Measurements from ENCODE around the gene HSPG2. TPM values are rescaled to one million over a fixed set of nuclear protein-coding genes. Genes with fewer than 3 reads are reported as not detected.

HSPG2 gene
- total RNA-seq, 1 donor from 2014 or later: 101 TPM

GRCh38 chr1:21896026-21896425 is 41.1 kb downstream of the HSPG2 start:
- Mint-ChIP-seq H3K4me1 (peaks cover 31% of the 10 kb centered on the region), H3K27ac (ENCODE audit: unreplicated experiment) (no peak overlapping the region), H3K27me3 (ENCODE audit: low read depth) (no peaks in the 10 kb centered on the region), H3K36me3 (ENCODE audit: low read depth) (no peaks in the 10 kb centered on the region), H3K4me3 (no peak overlapping the region), H3K9me3 (no peaks in the 10 kb centered on the region)
- TF ChIP-seq, protein P1, sequence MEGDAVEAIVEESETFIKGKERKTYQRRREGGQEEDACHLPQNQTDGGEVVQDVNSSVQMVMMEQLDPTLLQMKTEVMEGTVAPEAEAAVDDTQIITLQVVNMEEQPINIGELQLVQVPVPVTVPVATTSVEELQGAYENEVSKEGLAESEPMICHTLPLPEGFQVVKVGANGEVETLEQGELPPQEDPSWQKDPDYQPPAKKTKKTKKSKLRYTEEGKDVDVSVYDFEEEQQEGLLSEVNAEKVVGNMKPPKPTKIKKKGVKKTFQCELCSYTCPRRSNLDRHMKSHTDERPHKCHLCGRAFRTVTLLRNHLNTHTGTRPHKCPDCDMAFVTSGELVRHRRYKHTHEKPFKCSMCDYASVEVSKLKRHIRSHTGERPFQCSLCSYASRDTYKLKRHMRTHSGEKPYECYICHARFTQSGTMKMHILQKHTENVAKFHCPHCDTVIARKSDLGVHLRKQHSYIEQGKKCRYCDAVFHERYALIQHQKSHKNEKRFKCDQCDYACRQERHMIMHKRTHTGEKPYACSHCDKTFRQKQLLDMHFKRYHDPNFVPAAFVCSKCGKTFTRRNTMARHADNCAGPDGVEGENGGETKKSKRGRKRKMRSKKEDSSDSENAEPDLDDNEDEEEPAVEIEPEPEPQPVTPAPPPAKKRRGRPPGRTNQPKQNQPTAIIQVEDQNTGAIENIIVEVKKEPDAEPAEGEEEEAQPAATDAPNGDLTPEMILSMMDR (conservative IDR thresholded peaks at IDR 0.05): no peak
- DNase-seq (ENCODE audit: low read depth, low spot score): no peak

DNA sequence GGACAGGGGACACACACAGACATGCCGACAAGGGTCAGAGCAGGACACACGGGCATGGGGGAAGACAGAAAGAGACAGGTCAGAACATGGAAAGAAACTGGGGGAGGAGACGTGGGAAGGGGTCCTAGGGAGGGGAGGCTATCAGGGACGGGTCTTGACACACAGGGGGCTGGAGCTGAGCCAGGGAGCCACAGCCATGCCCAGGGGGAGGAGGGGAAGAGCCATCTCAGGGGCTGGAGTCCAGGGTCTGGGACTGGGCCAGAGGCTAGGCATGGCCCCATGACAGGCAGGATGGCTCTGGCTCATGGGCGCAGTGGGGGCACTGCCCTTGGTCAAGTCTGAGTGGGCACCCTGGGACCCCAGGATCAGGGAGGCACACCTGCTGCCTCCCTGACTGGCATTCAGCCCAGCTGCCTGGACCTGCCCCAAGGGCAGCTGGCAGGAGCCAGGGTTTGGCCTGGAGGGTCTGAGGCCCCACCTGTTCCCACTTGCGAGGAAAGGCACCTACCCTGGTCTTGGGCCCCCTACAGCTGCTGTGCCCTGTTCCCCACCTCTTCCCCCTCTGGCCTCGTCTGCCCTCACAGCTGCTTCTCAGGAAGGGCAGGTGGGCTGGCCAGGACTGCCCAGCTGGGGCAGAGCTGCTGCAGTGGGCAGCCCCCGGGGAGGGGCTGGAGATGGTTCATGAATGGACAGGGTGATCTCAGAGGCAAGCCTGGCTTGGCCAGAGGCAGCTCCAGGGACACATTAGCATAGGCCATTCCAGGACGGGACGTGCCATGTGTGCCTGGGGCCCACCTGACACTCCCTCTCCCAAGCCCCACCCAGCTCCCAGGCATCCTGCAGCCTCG is 42.9 kb downstream of the HSPG2 start:
- H3K27me3 Mint-ChIP-seq (ENCODE audit: low read depth): no peaks in the 10 kb centered on the region
- peaks cover 15% of the 10 kb centered on the region for H3K4me1 Mint-ChIP-seq
- no peak overlapping the region for H3K4me3 Mint-ChIP-seq
- H3K27ac Mint-ChIP-seq (ENCODE audit: unreplicated experiment): peak overlapping the region; percentile 57
- TF ChIP-seq, protein P1 (conservative IDR thresholded peaks at IDR 0.05): no peak
- H3K36me3 Mint-ChIP-seq (ENCODE audit: low read depth): no peaks in the 10 kb centered on the region
- H3K9me3 Mint-ChIP-seq: no peaks in the 10 kb centered on the region
- no peak for DNase-seq (ENCODE audit: low read depth, low spot score)

GRCh38 chr1:21893046-21893805 is 43.9 kb downstream of the HSPG2 start:
- Mint-ChIP-seq H3K9me3 (no peaks in the 10 kb centered on the region), H3K4me1 (peaks cover 8% of the 10 kb centered on the region), H3K27me3 (ENCODE audit: low read depth) (no peaks in the 10 kb centered on the region), H3K4me3 (no peak overlapping the region), H3K36me3 (ENCODE audit: low read depth) (no peaks in the 10 kb centered on the region), H3K27ac (ENCODE audit: unreplicated experiment) (no peak overlapping the region)
- no peak for DNase-seq (ENCODE audit: low read depth, low spot score)
- TF ChIP-seq, protein P1 (conservative IDR thresholded peaks at IDR 0.05): no peak

DNA sequence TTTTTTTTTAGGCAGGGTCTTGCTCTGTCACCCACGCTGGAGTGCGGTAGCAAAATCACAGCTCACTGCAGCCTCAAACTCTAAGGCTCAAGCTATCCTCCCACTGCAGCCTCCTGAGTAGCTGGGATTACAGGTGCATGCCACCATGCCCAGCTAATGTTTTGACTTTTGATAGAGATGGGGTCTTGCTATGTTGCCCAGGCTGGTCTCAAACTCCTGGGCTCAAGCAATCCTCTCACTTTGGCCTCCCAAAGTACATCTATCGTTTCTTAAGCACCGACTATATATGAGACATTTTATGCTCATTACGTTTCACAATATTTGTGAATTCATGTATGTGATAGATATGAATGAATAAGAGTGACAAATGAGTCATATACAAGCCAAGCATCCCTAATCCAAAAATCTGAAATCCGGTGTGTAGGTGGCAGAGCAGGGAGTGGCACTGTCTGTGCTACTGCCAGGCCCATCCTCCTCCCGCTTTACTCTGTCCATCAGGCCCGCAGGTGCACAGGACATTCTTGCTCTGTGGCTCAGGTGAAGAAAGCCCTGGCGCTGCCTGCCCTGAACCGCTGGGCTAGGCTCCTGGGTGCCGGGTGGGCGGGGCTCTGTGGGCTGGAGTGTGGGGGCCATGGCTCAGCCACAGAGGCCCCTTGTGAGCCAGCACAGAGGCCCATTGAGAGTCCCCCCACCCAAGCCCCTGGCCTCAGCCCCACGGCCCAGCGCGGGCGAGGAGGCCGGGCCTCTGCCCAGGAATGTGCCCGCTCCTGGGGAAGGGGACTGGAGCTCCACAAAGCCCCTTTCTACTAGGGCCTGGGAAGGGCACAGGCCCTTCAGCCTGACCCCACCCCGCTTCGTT is 45.3 kb downstream of the HSPG2 start:
- TF ChIP-seq, protein P1 (conservative IDR thresholded peaks at IDR 0.05): no peak
- peaks cover under 1% of the 10 kb centered on the region for H3K4me1 Mint-ChIP-seq
- H3K4me3 Mint-ChIP-seq: no peak overlapping the region
- no peaks in the 10 kb centered on the region for H3K9me3 Mint-ChIP-seq
- no peaks in the 10 kb centered on the region for H3K27me3 Mint-ChIP-seq (ENCODE audit: low read depth)
- no peaks in the 10 kb centered on the region for H3K36me3 Mint-ChIP-seq (ENCODE audit: low read depth)
- H3K27ac Mint-ChIP-seq (ENCODE audit: unreplicated experiment): no peak overlapping the region
- no peak for DNase-seq (ENCODE audit: low read depth, low spot score)

DNA sequence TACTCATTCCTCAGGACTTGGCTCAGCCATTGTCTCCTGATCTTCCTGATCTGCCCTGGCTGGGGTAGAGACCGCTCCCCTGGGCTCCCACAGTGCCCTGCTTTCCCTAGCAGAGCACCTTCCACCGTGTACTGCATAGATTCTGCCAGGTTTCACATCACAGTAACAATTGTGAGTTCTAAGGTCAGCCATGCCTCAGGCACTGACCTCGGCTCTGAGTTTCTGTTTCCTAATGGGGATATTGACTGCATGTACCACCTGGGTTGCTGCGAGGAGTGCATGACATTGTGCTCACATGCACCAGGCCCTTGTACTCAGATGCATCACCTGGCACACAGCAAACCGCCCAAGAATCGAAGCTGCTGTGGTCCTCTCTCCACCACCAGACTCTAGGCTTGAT is 46.0 kb downstream of the HSPG2 start:
- Mint-ChIP-seq H3K27ac (ENCODE audit: unreplicated experiment) (peak overlapping the region; percentile 73), H3K9me3 (no peaks in the 10 kb centered on the region), H3K4me1 (no peaks in the 10 kb centered on the region), H3K36me3 (ENCODE audit: low read depth) (peaks cover 3% of the 10 kb centered on the region), H3K4me3 (no peak overlapping the region), H3K27me3 (ENCODE audit: low read depth) (no peaks in the 10 kb centered on the region)
- DNase-seq (ENCODE audit: low read depth, low spot score): no peak
- TF ChIP-seq, protein P1 (conservative IDR thresholded peaks at IDR 0.05): no peak
